HEK293 (cell line): ENCODE measurements around the gene VCPKMT.
A peak's percentile ranks its signal among the peaks of the same experiment; 100 is the strongest.

Source experiments
- CTCF ChIA-PET: fragments of 350-600 bp; formaldehyde crosslinking; extraction: SDS; loops from one replicate; lab custom pipeline; 2021; ENCODE audit warnings: antibody characterized with exemption; lab: Yijun Ruan, JAX
- POLR2A ChIA-PET: fragments of 300-600 bp; formaldehyde crosslinking; extraction: SDS; loops from one replicate; lab custom pipeline; 2020; ENCODE audit warnings: antibody characterized with exemption, inconsistent platforms; lab: Yijun Ruan, JAX
- H3K27ac ChIP-seq: fragments of 200-500 bp; sonication (Bioruptor generic); 2 replicates; pipeline ENCODE4 v1.5.1; 2014; ENCODE audit warnings: low read depth, low read length, control low read depth, inconsistent platforms; ENCODE audit errors: extremely low read depth
- H3K36me3 ChIP-seq, 2 experiments: fragments of 200-500 bp in 1 of 2; sonication (Bioruptor generic) in 1 of 2; 1 replicate in 1 of 2; 2 replicates in 1 of 2; pipeline ENCODE4 v1.5.1; 2014 to 2017; ENCODE audit warnings: inconsistent platforms in 2 of 2, low read length in 2 of 2; ENCODE audit not compliant: control insufficient read depth in 2 of 2, insufficient read depth in 1 of 2
- H3K4me1 ChIP-seq: fragments of 200-500 bp; sonication (Bioruptor generic); 2 replicates; pipeline ENCODE4 v1.5.1; 2014; ENCODE audit warnings: mild to moderate bottlenecking, low read length, inconsistent platforms; ENCODE audit not compliant: control insufficient read depth, insufficient read depth
- H3K4me3 ChIP-seq: 2 replicates; pipeline ENCODE4 v1.5.1; 2011; ENCODE audit warnings: low read depth, mild to moderate bottlenecking, control low read depth, low read length, moderate library complexity
- H3K9me3 ChIP-seq: fragments of 200-500 bp; sonication (Bioruptor generic); 2 replicates; pipeline ENCODE4 v1.5.1; 2014; ENCODE audit warnings: low read depth, low read length, inconsistent platforms; ENCODE audit not compliant: control insufficient read depth, insufficient read depth
- GFI1B ChIP-seq: fragments of 450-650 bp; formaldehyde crosslinking; IDR thresholded peaks from 2 replicates; pipeline ENCODE4 v1.5.1; 2016; ENCODE audit warnings: missing biosample characterization, missing genetic modification characterization
- MZF1 ChIP-seq: fragments of 450-650 bp; formaldehyde crosslinking; IDR thresholded peaks from 2 replicates; pipeline ENCODE4 v1.5.1; 2017; ENCODE audit warnings: missing biosample characterization, missing genetic modification characterization, borderline replicate concordance
- ZEB2 ChIP-seq: fragments of 450-650 bp; formaldehyde crosslinking; IDR thresholded peaks from 2 replicates; pipeline ENCODE4 v1.5.1; 2016; ENCODE audit warnings: missing biosample characterization, missing genetic modification characterization
- ZFP69B ChIP-seq: fragments of 450-650 bp; formaldehyde crosslinking; IDR thresholded peaks from 2 replicates; pipeline ENCODE4 v1.5.1; 2016; ENCODE audit warnings: missing biosample characterization, missing genetic modification characterization
- ZIC2 ChIP-seq: fragments of 450-650 bp; formaldehyde crosslinking; IDR thresholded peaks from 2 replicates; pipeline ENCODE4 v1.5.1; 2016; ENCODE audit warnings: missing biosample characterization, missing genetic modification characterization
- ZNF146 ChIP-seq: fragments of 450-650 bp; formaldehyde crosslinking; IDR thresholded peaks from 2 replicates; pipeline ENCODE4 v1.5.1; 2016; ENCODE audit warnings: missing biosample characterization, missing genetic modification characterization
- ZNF16 ChIP-seq: fragments of 450-650 bp; formaldehyde crosslinking; IDR thresholded peaks from 2 replicates; pipeline ENCODE4 v1.5.1; 2016; ENCODE audit warnings: low read depth, missing biosample characterization, missing genetic modification characterization
- ZNF23 ChIP-seq: fragments of 450-650 bp; formaldehyde crosslinking; IDR thresholded peaks from 2 replicates; pipeline ENCODE4 v1.5.1; 2016; ENCODE audit warnings: missing biosample characterization, missing genetic modification characterization, borderline replicate concordance
- ZNF266 ChIP-seq: fragments of 450-650 bp; formaldehyde crosslinking; IDR thresholded peaks from 2 replicates; pipeline ENCODE4 v1.5.1; 2016; ENCODE audit warnings: missing biosample characterization, missing genetic modification characterization, low read depth
- ZNF274 ChIP-seq, 2 experiments: fragments of 200-500 bp in 1 of 2; fragments of 450-650 bp in 1 of 2; sonication (Bioruptor generic) in 1 of 2; formaldehyde crosslinking in 1 of 2; IDR thresholded peaks; 2 replicates each; pipeline versions ENCODE4 v1.5.1 to v1.6.1; 2014 to 2016; ENCODE audit warnings: borderline replicate concordance in 1 of 2, inconsistent platforms in 1 of 2, low read length in 1 of 2, missing biosample characterization in 1 of 2, missing genetic modification characterization in 1 of 2
- ZNF292 ChIP-seq: fragments of 450-650 bp; formaldehyde crosslinking; IDR thresholded peaks from 2 replicates; pipeline ENCODE4 v1.5.1; 2016; ENCODE audit warnings: low read depth, missing biosample characterization, missing genetic modification characterization, borderline replicate concordance
- ZNF341 ChIP-seq: fragments of 450-650 bp; formaldehyde crosslinking; IDR thresholded peaks from 2 replicates; pipeline ENCODE4; 2016; ENCODE audit warnings: low read depth, missing biosample characterization, missing genetic modification characterization
- ZNF530 ChIP-seq: fragments of 450-650 bp; formaldehyde crosslinking; IDR thresholded peaks from 2 replicates; pipeline ENCODE4 v1.5.1; 2016; ENCODE audit warnings: low read depth, missing biosample characterization, missing genetic modification characterization
- ZNF571 ChIP-seq: fragments of 450-650 bp; formaldehyde crosslinking; IDR thresholded peaks from 2 replicates; pipeline ENCODE4 v1.5.0; 2017; ENCODE audit warnings: missing biosample characterization, missing genetic modification characterization
- TF ChIP-seq, protein P1 (sequence below): fragments of 450-650 bp; formaldehyde crosslinking; conservative IDR thresholded peaks from 2 replicates; pipeline ENCODE4 v1.5.1; 2016; ENCODE audit warnings: low read depth, missing biosample characterization, missing genetic modification characterization
- TF ChIP-seq, protein P2 (sequence below): fragments of 450-650 bp; formaldehyde crosslinking; IDR thresholded peaks from 2 replicates; pipeline ENCODE4 v1.5.1; 2016; ENCODE audit warnings: missing biosample characterization, missing genetic modification characterization
- TF ChIP-seq, protein P3 (sequence below): IDR thresholded peaks from 2 replicates; pipeline ENCODE4 v1.6.1; 2011; ENCODE audit warnings: mild to moderate bottlenecking, low read depth, low read length, borderline replicate concordance

Gene VCPKMT

DNA sequence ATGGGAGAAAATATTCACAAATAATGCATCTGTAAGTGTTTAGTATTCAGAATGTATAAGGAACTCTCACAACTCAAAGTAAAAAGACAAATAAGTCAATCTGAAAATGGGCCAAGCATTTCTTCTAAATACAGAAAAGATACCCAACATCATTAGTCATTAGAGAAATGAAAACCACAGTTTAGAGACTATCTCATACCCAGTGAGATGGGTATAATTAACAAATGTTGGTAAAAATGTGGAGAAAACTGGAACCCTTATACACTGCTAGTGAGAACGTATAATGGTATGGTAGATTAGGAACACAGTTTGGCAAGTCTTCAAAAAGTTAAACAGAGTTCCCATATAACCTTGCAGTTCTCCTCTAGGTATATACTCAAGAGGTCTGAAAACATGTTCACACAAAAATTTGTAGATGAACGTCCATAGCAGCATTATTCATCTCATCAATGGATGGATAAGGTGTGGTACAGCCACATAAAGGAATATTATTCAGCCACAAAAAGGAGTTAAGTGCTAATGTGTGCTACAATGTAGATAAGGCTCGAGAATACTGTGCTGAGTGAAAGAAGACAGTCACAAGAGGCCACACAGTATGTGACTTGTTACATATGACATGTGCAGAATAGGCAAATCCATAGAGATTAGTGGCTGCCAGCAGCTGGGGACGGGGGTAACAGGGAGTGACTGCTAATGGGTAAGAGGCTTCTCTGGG, 5.9 kb downstream of the VCPKMT start:
- POLR2A ChIA-PET, result no interaction called here
- CTCF ChIA-PET, result no interaction called here
- Histone ChIP-seq H3K9me3 (no peaks in the 10 kb centered on the region), H3K36me3 (peaks cover 76 to 80% of the 10 kb centered on the region in 2 experiments), H3K27ac (no peak overlapping the region), H3K4me3 (no peak overlapping the region), H3K4me1 (peaks cover 3% of the 10 kb centered on the region; the same call in 1 of the 2 replicates)
- TF ChIP-seq, protein P1, sequence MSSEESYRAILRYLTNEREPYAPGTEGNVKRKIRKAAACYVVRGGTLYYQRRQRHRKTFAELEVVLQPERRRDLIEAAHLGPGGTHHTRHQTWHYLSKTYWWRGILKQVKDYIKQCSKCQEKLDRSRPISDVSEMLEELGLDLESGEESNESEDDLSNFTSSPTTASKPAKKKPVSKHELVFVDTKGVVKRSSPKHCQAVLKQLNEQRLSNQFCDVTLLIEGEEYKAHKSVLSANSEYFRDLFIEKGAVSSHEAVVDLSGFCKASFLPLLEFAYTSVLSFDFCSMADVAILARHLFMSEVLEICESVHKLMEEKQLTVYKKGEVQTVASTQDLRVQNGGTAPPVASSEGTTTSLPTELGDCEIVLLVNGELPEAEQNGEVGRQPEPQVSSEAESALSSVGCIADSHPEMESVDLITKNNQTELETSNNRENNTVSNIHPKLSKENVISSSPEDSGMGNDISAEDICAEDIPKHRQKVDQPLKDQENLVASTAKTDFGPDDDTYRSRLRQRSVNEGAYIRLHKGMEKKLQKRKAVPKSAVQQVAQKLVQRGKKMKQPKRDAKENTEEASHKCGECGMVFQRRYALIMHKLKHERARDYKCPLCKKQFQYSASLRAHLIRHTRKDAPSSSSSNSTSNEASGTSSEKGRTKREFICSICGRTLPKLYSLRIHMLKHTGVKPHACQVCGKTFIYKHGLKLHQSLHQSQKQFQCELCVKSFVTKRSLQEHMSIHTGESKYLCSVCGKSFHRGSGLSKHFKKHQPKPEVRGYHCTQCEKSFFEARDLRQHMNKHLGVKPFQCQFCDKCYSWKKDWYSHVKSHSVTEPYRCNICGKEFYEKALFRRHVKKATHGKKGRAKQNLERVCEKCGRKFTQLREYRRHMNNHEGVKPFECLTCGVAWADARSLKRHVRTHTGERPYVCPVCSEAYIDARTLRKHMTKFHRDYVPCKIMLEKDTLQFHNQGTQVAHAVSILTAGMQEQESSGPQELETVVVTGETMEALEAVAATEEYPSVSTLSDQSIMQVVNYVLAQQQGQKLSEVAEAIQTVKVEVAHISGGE (tag by site-specific recombination), result no peak
- TF ChIP-seq, protein P2, sequence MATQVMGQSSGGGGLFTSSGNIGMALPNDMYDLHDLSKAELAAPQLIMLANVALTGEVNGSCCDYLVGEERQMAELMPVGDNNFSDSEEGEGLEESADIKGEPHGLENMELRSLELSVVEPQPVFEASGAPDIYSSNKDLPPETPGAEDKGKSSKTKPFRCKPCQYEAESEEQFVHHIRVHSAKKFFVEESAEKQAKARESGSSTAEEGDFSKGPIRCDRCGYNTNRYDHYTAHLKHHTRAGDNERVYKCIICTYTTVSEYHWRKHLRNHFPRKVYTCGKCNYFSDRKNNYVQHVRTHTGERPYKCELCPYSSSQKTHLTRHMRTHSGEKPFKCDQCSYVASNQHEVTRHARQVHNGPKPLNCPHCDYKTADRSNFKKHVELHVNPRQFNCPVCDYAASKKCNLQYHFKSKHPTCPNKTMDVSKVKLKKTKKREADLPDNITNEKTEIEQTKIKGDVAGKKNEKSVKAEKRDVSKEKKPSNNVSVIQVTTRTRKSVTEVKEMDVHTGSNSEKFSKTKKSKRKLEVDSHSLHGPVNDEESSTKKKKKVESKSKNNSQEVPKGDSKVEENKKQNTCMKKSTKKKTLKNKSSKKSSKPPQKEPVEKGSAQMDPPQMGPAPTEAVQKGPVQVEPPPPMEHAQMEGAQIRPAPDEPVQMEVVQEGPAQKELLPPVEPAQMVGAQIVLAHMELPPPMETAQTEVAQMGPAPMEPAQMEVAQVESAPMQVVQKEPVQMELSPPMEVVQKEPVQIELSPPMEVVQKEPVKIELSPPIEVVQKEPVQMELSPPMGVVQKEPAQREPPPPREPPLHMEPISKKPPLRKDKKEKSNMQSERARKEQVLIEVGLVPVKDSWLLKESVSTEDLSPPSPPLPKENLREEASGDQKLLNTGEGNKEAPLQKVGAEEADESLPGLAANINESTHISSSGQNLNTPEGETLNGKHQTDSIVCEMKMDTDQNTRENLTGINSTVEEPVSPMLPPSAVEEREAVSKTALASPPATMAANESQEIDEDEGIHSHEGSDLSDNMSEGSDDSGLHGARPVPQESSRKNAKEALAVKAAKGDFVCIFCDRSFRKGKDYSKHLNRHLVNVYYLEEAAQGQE (tag by site-specific recombination), result no peak
- TF ChIP-seq ZNF16 (tag by site-specific recombination), result no peak
- TF ChIP-seq ZNF146 (tag by site-specific recombination), result peak; percentile 79; the same call in 1 of the 2 replicates

DNA sequence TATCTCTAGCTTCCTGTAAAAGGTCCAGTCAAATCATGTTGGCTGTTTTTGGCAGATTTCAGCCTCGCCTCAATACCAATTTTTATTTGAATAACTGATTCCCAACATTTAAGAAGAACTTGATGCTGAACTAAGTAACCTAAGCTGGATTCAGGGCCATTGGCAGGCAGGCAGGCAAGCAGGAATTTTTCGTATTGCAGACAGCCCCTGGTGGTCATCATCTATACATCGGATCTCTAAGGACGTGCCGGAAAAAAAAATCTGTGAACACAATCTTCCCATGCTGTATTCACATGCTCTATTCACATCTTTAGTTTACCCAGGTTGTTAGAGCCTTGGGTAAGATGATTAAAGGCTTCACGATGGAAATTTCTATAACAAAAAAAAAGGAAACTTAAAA, 7.0 kb downstream of the VCPKMT start:
- POLR2A ChIA-PET, result no interaction called here
- TF ChIP-seq ZNF266 (tag by site-specific recombination) (no peak), ZNF274 (IDR thresholded peaks at IDR 0.05; ENCODE audit: low read length) (no peak), ZNF274 (tag by site-specific recombination; IDR thresholded peaks at IDR 0.05; ENCODE audit: borderline replicate concordance) (no peak)
- TF ChIP-seq, all 188 proteins: peak for 0
- H3K4me3 ChIP-seq, result no peak overlapping the region
- no peak overlapping the region for H3K27ac ChIP-seq
- no peaks in the 10 kb centered on the region for H3K4me1 ChIP-seq
- no peaks in the 10 kb centered on the region for H3K9me3 ChIP-seq
- CTCF ChIA-PET, result interaction anchor here (0.6 kb wide), 3 partner anchors 11 to 308 kb away, joined by 4 to 7 read pairs (median 4); no protein-coding TSS in a partner anchor
- peaks cover 65 to 75% of the 10 kb centered on the region in 2 experiments for H3K36me3 ChIP-seq

DNA sequence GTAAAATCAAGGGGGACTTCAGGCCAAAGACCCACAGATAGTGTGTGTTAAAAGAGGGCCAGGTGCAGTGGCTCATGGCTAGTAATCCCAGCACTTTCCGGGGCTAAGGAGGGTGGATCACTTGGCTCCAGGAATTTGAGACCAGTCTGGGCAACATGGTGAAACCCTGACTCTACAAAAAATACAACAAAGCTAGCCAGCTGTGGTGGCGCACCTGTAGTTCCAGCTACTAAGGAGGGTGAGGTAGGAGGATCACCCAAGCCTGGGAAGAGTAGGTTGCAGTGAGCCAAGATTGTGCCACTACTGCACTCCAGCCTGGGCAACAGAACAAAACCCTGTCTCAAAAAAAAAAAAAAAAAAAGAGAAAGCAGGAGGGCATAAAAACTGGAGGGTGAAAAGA, 8.5 kb downstream of the VCPKMT start:
- no peak overlapping the region for H3K4me3 ChIP-seq
- POLR2A ChIA-PET, result no interaction called here
- H3K9me3 ChIP-seq, result no peaks in the 10 kb centered on the region
- H3K36me3 ChIP-seq, result peaks cover 50 to 72% of the 10 kb centered on the region in 2 experiments
- H3K4me1 ChIP-seq, result no peaks in the 10 kb centered on the region
- CTCF ChIA-PET, result interaction anchor here (0.6 to 1.1 kb wide), 4 partner anchors 137 to 479 kb away, joined by 3 to 5 read pairs (median 4); partner anchors contain the start of gene KLHDC1
- no peak overlapping the region for H3K27ac ChIP-seq
- TF ChIP-seq ZNF571 (tag by site-specific recombination) (no peak), ZEB2 (tag by site-specific recombination) (no peak), ZNF146 (tag by site-specific recombination) (no peak), ZNF292 (tag by site-specific recombination) (no peak), ZNF341 (tag by site-specific recombination) (no peak), ZIC2 (tag by site-specific recombination) (no peak), ZFP69B (tag by site-specific recombination) (no peak), ZNF23 (tag by site-specific recombination) (no peak), ZNF530 (tag by site-specific recombination) (no peak), GFI1B (no peak), MZF1 (tag by site-specific recombination) (no peak)
- TF ChIP-seq, protein P3, sequence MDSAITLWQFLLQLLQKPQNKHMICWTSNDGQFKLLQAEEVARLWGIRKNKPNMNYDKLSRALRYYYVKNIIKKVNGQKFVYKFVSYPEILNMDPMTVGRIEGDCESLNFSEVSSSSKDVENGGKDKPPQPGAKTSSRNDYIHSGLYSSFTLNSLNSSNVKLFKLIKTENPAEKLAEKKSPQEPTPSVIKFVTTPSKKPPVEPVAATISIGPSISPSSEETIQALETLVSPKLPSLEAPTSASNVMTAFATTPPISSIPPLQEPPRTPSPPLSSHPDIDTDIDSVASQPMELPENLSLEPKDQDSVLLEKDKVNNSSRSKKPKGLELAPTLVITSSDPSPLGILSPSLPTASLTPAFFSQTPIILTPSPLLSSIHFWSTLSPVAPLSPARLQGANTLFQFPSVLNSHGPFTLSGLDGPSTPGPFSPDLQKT, result no peak
